Endothelial cell of umbilical vein (primary cell): Measurements from ENCODE around the gene CRYBG3. TPM values are rescaled to one million over a fixed set of nuclear protein-coding genes. Genes with fewer than 3 reads are reported as not detected.

Experiments used
- BruUV-seq: library from RNA; stranded (reverse); fragments of 400-500 nt; replicated peaks from 2 replicates; lab custom pipeline; 2021; lab: Mats Ljungman, UMichigan
- CTCF ChIA-PET: fragments of 300-600, 350-600 bp; sonication (Branson Sonifier 250); formaldehyde crosslinking; loops from one replicate; lab custom pipeline; 2021; ENCODE audit warnings: antibody characterized with exemption, inconsistent platforms; lab: Charles Lee
- POLR2A ChIA-PET: fragments of 300-600, 350-600 bp; sonication (Branson Sonifier 250); formaldehyde crosslinking; loops from one replicate; lab custom pipeline; 2021; ENCODE audit warnings: antibody characterized with exemption, inconsistent platforms; lab: Charles Lee
- DNase-seq: peaks from one replicate; pipeline ENCODE4 v3.0.0-alpha.2; 2011; ENCODE audit warnings: low read depth, low spot score
- FAIRE-seq: peaks from 2 replicates; lab custom pipeline; 2011; peaks lifted over from hg19 to GRCh38; lab: Jason Lieb, UNC
- H2AFZ ChIP-seq: 2 replicates; pipeline ENCODE4 v1.6.0; 2012; ENCODE audit warnings: low read depth, low read length, control low read depth, inconsistent platforms
- H3K27ac ChIP-seq: 2 replicates; pipeline ENCODE4 v1.5.1; 2011; ENCODE audit warnings: low read depth, mild to moderate bottlenecking, control low read depth, low read length, moderate library complexity; ENCODE audit not compliant: insufficient read depth
- H3K27me3 ChIP-seq, 2 experiments: 2 replicates each; pipeline versions ENCODE4 v1.6.0 to v1.6.1; 2011; ENCODE audit warnings: low read length in 2 of 2, mixed read lengths in 1 of 2; ENCODE audit not compliant: control insufficient read depth in 2 of 2, insufficient read depth in 2 of 2
- H3K36me3 ChIP-seq, 2 experiments: 2 replicates in 1 of 2; 3 replicates in 1 of 2; pipeline ENCODE4 v1.5.1; 2011; ENCODE audit warnings: low read length in 2 of 2, mild to moderate bottlenecking in 1 of 2, moderate library complexity in 1 of 2; ENCODE audit not compliant: control insufficient read depth in 2 of 2, insufficient read depth in 2 of 2; ENCODE audit errors: extremely low read depth in 1 of 2
- H3K4me1 ChIP-seq: 3 replicates; pipeline ENCODE4 v1.5.1; 2011; ENCODE audit warnings: mild to moderate bottlenecking, low read length; ENCODE audit not compliant: control insufficient read depth, insufficient read depth; ENCODE audit errors: extremely low read depth
- H3K4me2 ChIP-seq: 2 replicates; pipeline ENCODE4 v1.6.1; 2011; ENCODE audit warnings: low read length, control low read depth, mixed read lengths; ENCODE audit not compliant: insufficient read depth
- H3K4me3 ChIP-seq, 3 experiments: fragments of 200-600 bp in 1 of 3; sonication (generic), shearing (Covaris generic) in 1 of 3; replicated peaks in 1 of 3; 2 replicates each; pipeline ENCODE4 v1.5.1; 2011 to 2016; ENCODE audit warnings: control low read depth in 3 of 3, low read length in 3 of 3, mild to moderate bottlenecking in 2 of 3, inconsistent platforms in 1 of 3, low read depth in 1 of 3, moderate library complexity in 1 of 3; ENCODE audit not compliant: insufficient read depth in 1 of 3
- H3K79me2 ChIP-seq: 2 replicates; pipeline ENCODE4 v1.6.0; 2012; ENCODE audit warnings: low read length, inconsistent platforms; ENCODE audit not compliant: control insufficient read depth, insufficient read depth
- H3K9ac ChIP-seq: replicated peaks from 2 replicates; pipeline ENCODE3; 2011; ENCODE audit warnings: low read length, control low read depth; ENCODE audit not compliant: insufficient read depth; ENCODE audit errors: extremely low read depth
- H3K9me1 ChIP-seq: replicated peaks from 3 replicates; pipeline ENCODE4 v1.6.0; 2011; ENCODE audit warnings: mild to moderate bottlenecking, low read length; ENCODE audit not compliant: control insufficient read depth, insufficient read depth; ENCODE audit errors: extremely low read depth
- H3K9me3 ChIP-seq: replicated peaks from 2 replicates; pipeline ENCODE4 v1.5.1; 2012; ENCODE audit warnings: low read length, inconsistent platforms; ENCODE audit not compliant: control insufficient read depth, insufficient read depth
- H4K20me1 ChIP-seq: replicated peaks from 2 replicates; pipeline ENCODE3; 2011; ENCODE audit warnings: mild to moderate bottlenecking, low read length; ENCODE audit not compliant: control insufficient read depth, insufficient read depth; ENCODE audit errors: extremely low read depth
- EZH2 ChIP-seq: IDR thresholded peaks from 2 replicates; pipeline ENCODE4 v1.6.1; 2012; ENCODE audit warnings: borderline replicate concordance, low read depth, mild to moderate bottlenecking, moderate library complexity, low read length, inconsistent platforms; ENCODE audit not compliant: severe bottlenecking
- FOS ChIP-seq: IDR thresholded peaks from 2 replicates; pipeline ENCODE4 v1.6.1; 2011; ENCODE audit warnings: mild to moderate bottlenecking, low read length, moderate library complexity, borderline replicate concordance; ENCODE audit not compliant: insufficient read depth
- GATA2 ChIP-seq: IDR thresholded peaks from 2 replicates; pipeline ENCODE4 v1.7.0; 2011; ENCODE audit warnings: low read depth, mild to moderate bottlenecking, moderate library complexity, mixed read lengths, low read length; ENCODE audit not compliant: insufficient read length, insufficient read depth
- JUN ChIP-seq: IDR thresholded peaks from 2 replicates; pipeline ENCODE4 v1.6.1; 2011; ENCODE audit warnings: borderline replicate concordance, low read depth; ENCODE audit not compliant: insufficient read length, insufficient read depth
- MYC ChIP-seq: IDR thresholded peaks from one replicate; pipeline ENCODE4 v1.6.1; 2011; ENCODE audit warnings: mild to moderate bottlenecking, low read depth, low read length
- POLR2A ChIP-seq: IDR thresholded peaks from 2 replicates; pipeline ENCODE4 v1.6.1; 2012; ENCODE audit warnings: low read depth, mild to moderate bottlenecking, control low read depth, low read length
- POLR2AphosphoS5 ChIP-seq: IDR thresholded peaks from 2 replicates; pipeline ENCODE4 v1.6.1; 2012; ENCODE audit warnings: low read depth, mild to moderate bottlenecking, control low read depth, low read length, moderate library complexity; ENCODE audit not compliant: insufficient read depth
- dilution Hi-C: fragments of 300-500 bp; cut with MboI; formaldehyde crosslinking; loops from one replicate; pipeline ENCODE4 v1.15.0; 2019; ENCODE audit warnings: low sequenced_read_pairs; ENCODE audit not compliant: extremely low pct_ligation_motif_present
- intact Hi-C: fragments of 100-400 bp; cut with micrococcal nuclease; formaldehyde crosslinking; loops from one replicate; pipeline ENCODE4 v1.10.0; 2022
- polyA plus RNA-seq, 4 experiments: library from polyadenylated mRNA; depleted of rRNA in 3 of 4; stranded (reverse) in 3 of 4; unstranded in 1 of 4; fragments of >200 nt; gene quantifications; 2 replicates each; pipeline versions ENCODE4 v1.2.1 to v1.2.3, GENCODE V29; 2011 to 2012; ENCODE audit warnings: missing spikeins in 1 of 4
- total RNA-seq: library from RNA; stranded (reverse); gene quantifications from 2 replicates; pipeline ENCODE4 v1.2.3, GENCODE V29; 2021
- TF ChIP-seq, protein P1 (sequence below), 2 donors: IDR thresholded peaks; 1 replicate in 1 of 2; 2 replicates in 1 of 2; pipeline ENCODE4 v1.5.1; 2011; ENCODE audit warnings: low read length in 2 of 2, mild to moderate bottlenecking in 2 of 2, moderate library complexity in 2 of 2, control low read depth in 1 of 2, inconsistent platforms in 1 of 2, low read depth in 1 of 2; ENCODE audit not compliant: insufficient read depth in 1 of 2; ENCODE audit errors: extremely low read depth in 1 of 2
- TF ChIP-seq, protein P2 (sequence below): IDR thresholded peaks from 2 replicates; pipeline ENCODE4 v1.6.1; 2011; ENCODE audit not compliant: insufficient read depth, insufficient read length

CRYBG3 gene
- total and polyA plus RNA-seq, 2 donors (not counting 3 experiments of a cell fraction or from before 2014, with no cell fraction given), result 2.8 to 15.0 TPM

DNA sequence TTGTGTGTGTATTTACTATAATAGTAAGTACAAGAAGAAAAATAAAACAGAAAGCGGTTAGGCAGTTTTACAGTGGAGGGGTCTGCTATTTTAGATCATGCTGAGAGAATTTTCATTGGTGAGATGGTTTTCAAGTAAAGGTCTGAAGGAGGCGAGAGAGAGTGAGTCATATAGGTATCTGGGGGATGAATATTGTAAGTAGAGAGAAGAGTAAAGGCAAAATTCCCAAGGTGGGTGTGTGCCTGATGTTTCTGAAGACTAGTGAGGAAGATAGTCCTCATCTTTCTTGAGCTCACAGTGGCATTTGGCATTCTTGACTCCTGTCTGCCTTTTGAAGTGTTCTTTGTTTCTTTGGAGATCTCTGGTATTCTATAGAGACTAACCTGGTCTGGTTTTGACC lies 38.6 kb downstream of the CRYBG3 start:
- no peak for TF ChIP-seq FOS
- TF ChIP-seq JUN, result no peak
- TF ChIP-seq, protein P1, sequence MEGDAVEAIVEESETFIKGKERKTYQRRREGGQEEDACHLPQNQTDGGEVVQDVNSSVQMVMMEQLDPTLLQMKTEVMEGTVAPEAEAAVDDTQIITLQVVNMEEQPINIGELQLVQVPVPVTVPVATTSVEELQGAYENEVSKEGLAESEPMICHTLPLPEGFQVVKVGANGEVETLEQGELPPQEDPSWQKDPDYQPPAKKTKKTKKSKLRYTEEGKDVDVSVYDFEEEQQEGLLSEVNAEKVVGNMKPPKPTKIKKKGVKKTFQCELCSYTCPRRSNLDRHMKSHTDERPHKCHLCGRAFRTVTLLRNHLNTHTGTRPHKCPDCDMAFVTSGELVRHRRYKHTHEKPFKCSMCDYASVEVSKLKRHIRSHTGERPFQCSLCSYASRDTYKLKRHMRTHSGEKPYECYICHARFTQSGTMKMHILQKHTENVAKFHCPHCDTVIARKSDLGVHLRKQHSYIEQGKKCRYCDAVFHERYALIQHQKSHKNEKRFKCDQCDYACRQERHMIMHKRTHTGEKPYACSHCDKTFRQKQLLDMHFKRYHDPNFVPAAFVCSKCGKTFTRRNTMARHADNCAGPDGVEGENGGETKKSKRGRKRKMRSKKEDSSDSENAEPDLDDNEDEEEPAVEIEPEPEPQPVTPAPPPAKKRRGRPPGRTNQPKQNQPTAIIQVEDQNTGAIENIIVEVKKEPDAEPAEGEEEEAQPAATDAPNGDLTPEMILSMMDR (IDR thresholded peaks at IDR 0.05; ENCODE audit: extremely low read depth in 1 of 2, insufficient read depth in 1 of 2, low read depth in 1 of 2, low read length in 2 of 2), result no peak
- TF ChIP-seq MYC, result no peak
- no peak for TF ChIP-seq GATA2
- no peak for TF ChIP-seq POLR2A
- TF ChIP-seq POLR2AphosphoS5, result no peak
- TF ChIP-seq, protein P2, sequence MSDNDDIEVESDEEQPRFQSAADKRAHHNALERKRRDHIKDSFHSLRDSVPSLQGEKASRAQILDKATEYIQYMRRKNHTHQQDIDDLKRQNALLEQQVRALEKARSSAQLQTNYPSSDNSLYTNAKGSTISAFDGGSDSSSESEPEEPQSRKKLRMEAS, result no peak
- TF ChIP-seq EZH2, result no peak

More for the DNA sequence above, 38.6 kb downstream of the CRYBG3 start:
- H3K4me1 ChIP-seq, result no peaks in the 10 kb centered on the region
- dilution Hi-C loops, result no loop called here
- no peak overlapping the region for H3K4me3 ChIP-seq
- H3K27ac ChIP-seq, result no peak overlapping the region
- no peaks in the 10 kb centered on the region for H3K27me3 ChIP-seq
- H3K9me1 ChIP-seq, result no peaks in the 10 kb centered on the region
- ChIA-PET POLR2A (no interaction called here), CTCF (no interaction called here)
- no peak overlapping the region for H3K4me2 ChIP-seq
- no TSS peak for BruUV-seq
- peaks cover 3% of the 10 kb centered on the region for H3K79me2 ChIP-seq
- H2AFZ ChIP-seq, result no peak overlapping the region
- DNase-seq (no peak), FAIRE-seq (no peak)
- H4K20me1 ChIP-seq, result peaks cover 5% of the 10 kb centered on the region
- H3K9ac ChIP-seq, result no peak overlapping the region
- no peaks in the 10 kb centered on the region for H3K9me3 ChIP-seq
- H3K36me3 ChIP-seq, result no peaks in the 10 kb centered on the region
- intact Hi-C loops, result no loop called here
